ENCODE measurements around the gene TRAM2.
A peak's percentile ranks its signal among the peaks of the same experiment; 100 is the strongest.

The TRAM2 gene

GRCh38 chr6:52538252-52538900 is 38.5 kb downstream of the TRAM2 start:
- WGBS (ENCODE audit: insufficient coverage) = 92% methylated on average over 3 of the region's 5 CpGs
- POLR2A ChIA-PET = no interaction called here
- CTCF ChIA-PET = interaction anchor here (1.4 kb wide), 2 partner anchors 18 to 38 kb away, joined by 3 read pairs; no protein-coding TSS in a partner anchor
- Histone ChIP-seq H3K27ac (ENCODE audit: insufficient read depth in 1 of 2, low read depth in 1 of 2, low read length in 2 of 2, poor library complexity in 1 of 2, severe bottlenecking in 2 of 2) (no peak overlapping the region), H3K4me3 (ENCODE audit: control insufficient read depth in 1 of 7, extremely low read depth in 1 of 7, insufficient read depth in 4 of 7, low read depth in 2 of 7, low read length in 6 of 7) (no peak overlapping the region), H3K4me1 (ENCODE audit: control extremely low read depth in 1 of 4, control insufficient read depth in 4 of 4, insufficient read depth in 4 of 4, low read length in 3 of 4) (peaks cover 8 to 28% (median 22%) of the 10 kb centered on the region in 4 experiments), H3K36me3 (ENCODE audit: control insufficient read depth in 4 of 4, insufficient read depth in 4 of 4, low read length in 3 of 4) (peaks cover 0 to 9% (median 3%) of the 10 kb centered on the region in 4 experiments), H3K9me3 (ENCODE audit: control extremely low read depth in 1 of 5, control insufficient read depth in 4 of 5, insufficient read depth in 2 of 5, low read depth in 1 of 5, low read length in 4 of 5) (no peaks in the 10 kb centered on the region), H3K27me3 (replicated peaks in 2 of 5; ENCODE audit: control insufficient read depth in 4 of 5, insufficient read depth in 5 of 5, low read length in 4 of 5) (no peaks in the 10 kb centered on the region)
- no peak for DNase-seq

GRCh38 chr6:52537001-52537753 is 39.7 kb downstream of the TRAM2 start:
- DNase-seq = peak; percentile 31 to 82 (median 81)
- Histone ChIP-seq H3K4me3 (ENCODE audit: control insufficient read depth in 1 of 7, extremely low read depth in 1 of 7, insufficient read depth in 4 of 7, low read depth in 2 of 7, low read length in 6 of 7) (peak overlapping the region in 1 of 7 experiments; percentile 20), H3K36me3 (ENCODE audit: control insufficient read depth in 4 of 4, insufficient read depth in 4 of 4, low read length in 3 of 4) (peaks cover 0 to 10% (median 3%) of the 10 kb centered on the region in 4 experiments), H3K27me3 (replicated peaks in 2 of 5; ENCODE audit: control insufficient read depth in 4 of 5, insufficient read depth in 5 of 5, low read length in 4 of 5) (no peaks in the 10 kb centered on the region), H3K9me3 (ENCODE audit: control extremely low read depth in 1 of 5, control insufficient read depth in 4 of 5, insufficient read depth in 2 of 5, low read depth in 1 of 5, low read length in 4 of 5) (no peaks in the 10 kb centered on the region), H3K27ac (ENCODE audit: insufficient read depth in 1 of 2, low read depth in 1 of 2, low read length in 2 of 2, poor library complexity in 1 of 2, severe bottlenecking in 2 of 2) (no peak overlapping the region), H3K4me1 (ENCODE audit: control extremely low read depth in 1 of 4, control insufficient read depth in 4 of 4, insufficient read depth in 4 of 4, low read length in 3 of 4) (peaks cover 8 to 28% (median 22%) of the 10 kb centered on the region in 4 experiments)
- CTCF ChIA-PET = interaction anchor here (1.0 to 1.5 kb wide), 3 partner anchors 13 to 115 kb away, joined by 3 read pairs; no protein-coding TSS in a partner anchor
- POLR2A ChIA-PET = interaction anchor here (0.6 kb wide), 1 partner anchor 84 kb away, joined by 4 read pairs; no protein-coding TSS in a partner anchor
- 46% methylated on average over 8 of the region's 8 CpGs for WGBS (ENCODE audit: insufficient coverage)

GRCh38 chr6:52536424-52536916 is 40.4 kb downstream of the TRAM2 start:
- H3K27me3 ChIP-seq (replicated peaks in 2 of 5; ENCODE audit: control insufficient read depth in 4 of 5, insufficient read depth in 5 of 5, low read length in 4 of 5) = no peaks in the 10 kb centered on the region
- no peak overlapping the region for H3K4me3 ChIP-seq (ENCODE audit: control insufficient read depth in 1 of 7, extremely low read depth in 1 of 7, insufficient read depth in 4 of 7, low read depth in 2 of 7, low read length in 6 of 7)
- ChIA-PET CTCF (interaction anchor here (1.5 kb wide), 2 partner anchors 13 to 39 kb away, joined by 3 to 4 read pairs; no protein-coding TSS in a partner anchor), POLR2A (no interaction called here)
- no peaks in the 10 kb centered on the region for H3K9me3 ChIP-seq (ENCODE audit: control extremely low read depth in 1 of 5, control insufficient read depth in 4 of 5, insufficient read depth in 2 of 5, low read depth in 1 of 5, low read length in 4 of 5)
- peaks cover 0 to 10% (median 3%) of the 10 kb centered on the region in 4 experiments for H3K36me3 ChIP-seq (ENCODE audit: control insufficient read depth in 4 of 4, insufficient read depth in 4 of 4, low read length in 3 of 4)
- no peak for DNase-seq
- 92% methylated on average over 5 of the region's 6 CpGs for WGBS (ENCODE audit: insufficient coverage)
- H3K4me1 ChIP-seq (ENCODE audit: control extremely low read depth in 1 of 4, control insufficient read depth in 4 of 4, insufficient read depth in 4 of 4, low read length in 3 of 4) = peaks cover 8 to 28% (median 22%) of the 10 kb centered on the region in 4 experiments
- no peak overlapping the region for H3K27ac ChIP-seq (ENCODE audit: insufficient read depth in 1 of 2, low read depth in 1 of 2, low read length in 2 of 2, poor library complexity in 1 of 2, severe bottlenecking in 2 of 2)

- DNase-seq = no peak
- Histone ChIP-seq H3K27ac (ENCODE audit: insufficient read depth in 1 of 2, low read depth in 1 of 2, low read length in 2 of 2, poor library complexity in 1 of 2, severe bottlenecking in 2 of 2) (no peak overlapping the region), H3K4me3 (ENCODE audit: control insufficient read depth in 1 of 7, extremely low read depth in 1 of 7, insufficient read depth in 4 of 7, low read depth in 2 of 7, low read length in 6 of 7) (no peak overlapping the region), H3K4me1 (ENCODE audit: control extremely low read depth in 1 of 4, control insufficient read depth in 4 of 4, insufficient read depth in 4 of 4, low read length in 3 of 4) (peaks cover 8 to 28% (median 22%) of the 10 kb centered on the region in 4 experiments), H3K36me3 (ENCODE audit: control insufficient read depth in 4 of 4, insufficient read depth in 4 of 4, low read length in 3 of 4) (peaks cover 0 to 10% (median 3%) of the 10 kb centered on the region in 4 experiments), H3K27me3 (replicated peaks in 2 of 5; ENCODE audit: control insufficient read depth in 4 of 5, insufficient read depth in 5 of 5, low read length in 4 of 5) (no peaks in the 10 kb centered on the region), H3K9me3 (ENCODE audit: control extremely low read depth in 1 of 5, control insufficient read depth in 4 of 5, insufficient read depth in 2 of 5, low read depth in 1 of 5, low read length in 4 of 5) (no peaks in the 10 kb centered on the region)
- ChIA-PET POLR2A (interaction anchor here (0.6 kb wide), 1 partner anchor 36 kb away, joined by 3 read pairs; no protein-coding TSS in a partner anchor), CTCF (interaction anchor here (0.6 to 1.5 kb wide), 6 partner anchors 12 to 150 kb away, joined by 3 to 4 read pairs (median 3); no protein-coding TSS in a partner anchor)
- 100% methylated on average over 4 of the region's 5 CpGs for WGBS (ENCODE audit: insufficient coverage)
Observed at GRCh38 chr6:52535711-52536423, 41.0 kb downstream of the TRAM2 start.

DNA sequence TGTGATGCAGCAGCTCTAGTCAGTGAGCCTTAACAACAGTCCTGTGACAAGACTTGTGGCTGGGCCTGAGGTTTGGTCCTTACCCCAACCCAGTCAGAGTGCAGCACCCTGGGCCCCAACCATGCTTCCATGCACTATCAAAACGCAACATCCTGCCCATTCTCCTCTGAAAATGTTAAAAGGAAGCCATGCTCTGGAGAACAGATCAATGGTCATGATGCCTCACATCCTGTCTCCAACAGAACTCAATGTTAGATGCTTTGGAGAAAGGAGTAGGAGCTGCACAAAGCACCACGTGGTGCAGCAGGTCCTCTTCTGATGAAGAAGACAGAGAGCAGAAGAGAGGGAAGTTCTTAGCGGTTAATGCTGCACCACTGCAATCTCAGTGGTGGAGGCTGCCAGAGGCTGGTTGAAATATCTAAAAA is 41.9 kb downstream of the TRAM2 start:
- Histone ChIP-seq H3K27me3 (replicated peaks in 2 of 5; ENCODE audit: control insufficient read depth in 4 of 5, insufficient read depth in 5 of 5, low read length in 4 of 5) (no peaks in the 10 kb centered on the region), H3K9me3 (ENCODE audit: control extremely low read depth in 1 of 5, control insufficient read depth in 4 of 5, insufficient read depth in 2 of 5, low read depth in 1 of 5, low read length in 4 of 5) (no peaks in the 10 kb centered on the region), H3K4me3 (ENCODE audit: control insufficient read depth in 1 of 7, extremely low read depth in 1 of 7, insufficient read depth in 4 of 7, low read depth in 2 of 7, low read length in 6 of 7) (no peak overlapping the region), H3K4me1 (ENCODE audit: control extremely low read depth in 1 of 4, control insufficient read depth in 4 of 4, insufficient read depth in 4 of 4, low read length in 3 of 4) (peaks cover 8 to 28% (median 22%) of the 10 kb centered on the region in 4 experiments), H3K27ac (ENCODE audit: insufficient read depth in 1 of 2, low read depth in 1 of 2, low read length in 2 of 2, poor library complexity in 1 of 2, severe bottlenecking in 2 of 2) (no peak overlapping the region), H3K36me3 (ENCODE audit: control insufficient read depth in 4 of 4, insufficient read depth in 4 of 4, low read length in 3 of 4) (peaks cover 0 to 13% (median 3%) of the 10 kb centered on the region in 4 experiments)
- ChIA-PET POLR2A (no interaction called here), CTCF (interaction anchor here (0.7 to 1.5 kb wide), 3 partner anchors 14 to 60 kb away, joined by 4 read pairs; no protein-coding TSS in a partner anchor)
- 79% methylated on average over 3 of the region's 3 CpGs for WGBS (ENCODE audit: insufficient coverage)
- no peak for DNase-seq

- 97% methylated on average over 5 of the region's 5 CpGs for WGBS (ENCODE audit: insufficient coverage)
Observed at GRCh38 chr6:52534363-52534762, 42.5 kb downstream of the TRAM2 start.

More at GRCh38 chr6:52534363-52534762, 42.5 kb downstream of the TRAM2 start:
- Histone ChIP-seq H3K27ac (ENCODE audit: insufficient read depth in 1 of 2, low read depth in 1 of 2, low read length in 2 of 2, poor library complexity in 1 of 2, severe bottlenecking in 2 of 2) (no peak overlapping the region), H3K27me3 (replicated peaks in 2 of 5; ENCODE audit: control insufficient read depth in 4 of 5, insufficient read depth in 5 of 5, low read length in 4 of 5) (no peaks in the 10 kb centered on the region), H3K4me1 (ENCODE audit: control extremely low read depth in 1 of 4, control insufficient read depth in 4 of 4, insufficient read depth in 4 of 4, low read length in 3 of 4) (peaks cover 8 to 28% (median 22%) of the 10 kb centered on the region in 4 experiments), H3K4me3 (ENCODE audit: control insufficient read depth in 1 of 7, extremely low read depth in 1 of 7, insufficient read depth in 4 of 7, low read depth in 2 of 7, low read length in 6 of 7) (no peak overlapping the region), H3K36me3 (ENCODE audit: control insufficient read depth in 4 of 4, insufficient read depth in 4 of 4, low read length in 3 of 4) (peaks cover 0 to 13% (median 4%) of the 10 kb centered on the region in 4 experiments), H3K9me3 (ENCODE audit: control extremely low read depth in 1 of 5, control insufficient read depth in 4 of 5, insufficient read depth in 2 of 5, low read depth in 1 of 5, low read length in 4 of 5) (no peaks in the 10 kb centered on the region)
- DNase-seq = no peak
- POLR2A ChIA-PET = no interaction called here
- CTCF ChIA-PET = interaction anchor here (1.2 to 1.6 kb wide), 2 partner anchors 9 to 15 kb away, joined by 3 to 4 read pairs; no protein-coding TSS in a partner anchor

Data from common myeloid progenitor, CD34-positive (primary cell).